HepG2 (cell line): ENCODE data around the gene PPP2R2C. TPM values are rescaled to one million over a fixed set of nuclear protein-coding genes. Genes with fewer than 3 reads are reported as not detected.
A peak's percentile ranks its signal among the peaks of the same experiment; 100 is the strongest.

ENCODE experiments used
- ATAC-seq: fragments of 200-7000 bp; cut with Tn5 transposase; 3 replicates; pipeline ENCODE4 v1.9.1; 2020; ENCODE audit warnings: mild to moderate bottlenecking, moderate library complexity
- BruUV-seq: library from RNA; stranded (reverse); fragments of 400-500 nt; replicated peaks from 2 replicates; lab custom pipeline; 2021; lab: Mats Ljungman, UMichigan
- CTCF ChIA-PET: fragments of 300-600 bp; formaldehyde crosslinking; extraction: SDS; loops from one replicate; lab custom pipeline; 2021; ENCODE audit warnings: low total read pairs, inconsistent platforms, low intra/inter-chr PET ratio; lab: Yijun Ruan, JAX
- POLR2A ChIA-PET: fragments of 350-600 bp; sonication (Branson Sonifier 250); formaldehyde crosslinking; loops from one replicate; lab custom pipeline; 2020; ENCODE audit warnings: antibody characterized with exemption, inconsistent platforms; lab: Yijun Ruan, JAX
- DNase-seq: peaks from one replicate; pipeline ENCODE4 v3.0.0-alpha.2; 2015; ENCODE audit warnings: low spot score
- FAIRE-seq: peaks from 3 replicates; lab custom pipeline; 2011; peaks lifted over from hg19 to GRCh38; lab: Jason Lieb, UNC
- H2AFZ ChIP-seq: one replicate; pipeline ENCODE4 v1.6.1; 2011; ENCODE audit warnings: low read length, inconsistent platforms
- H3K27ac ChIP-seq: fragments of 300-600 bp; 3 replicates; pipeline ENCODE4 v1.8.0; 2011; ENCODE audit warnings: mixed run types, mild to moderate bottlenecking, mixed read lengths, low read length, inconsistent platforms; ENCODE audit not compliant: insufficient read depth; ENCODE audit errors: extremely low read length
- H3K27me3 ChIP-seq, 2 experiments: fragments of 200-600 bp in 1 of 2; 2 replicates in 1 of 2; 3 replicates in 1 of 2; pipeline versions ENCODE4 v1.6.0 to v1.8.0; 2011; ENCODE audit warnings: low read length in 2 of 2, mild to moderate bottlenecking in 2 of 2, moderate library complexity in 2 of 2, inconsistent platforms in 1 of 2; ENCODE audit not compliant: insufficient read depth in 2 of 2, control insufficient read depth in 1 of 2
- H3K36me3 ChIP-seq, 2 experiments: fragments of 200-600 bp in 1 of 2; replicated peaks in 1 of 2; 2 replicates in 1 of 2; 3 replicates in 1 of 2; pipeline versions ENCODE4 v1.5.1 to v1.8.0; 2011; ENCODE audit warnings: low read length in 2 of 2, inconsistent platforms in 1 of 2; ENCODE audit not compliant: insufficient read depth in 2 of 2, control insufficient read depth in 1 of 2
- H3K4me1 ChIP-seq: 2 replicates; pipeline ENCODE4 v1.5.1; 2012; ENCODE audit warnings: low read length, inconsistent platforms; ENCODE audit not compliant: insufficient read depth
- H3K4me2 ChIP-seq: 2 replicates; pipeline ENCODE4 v1.6.0; 2011; ENCODE audit warnings: low read depth, low read length, inconsistent platforms
- H3K4me3 ChIP-seq, 3 experiments: fragments of 200-600 bp in 1 of 3; sonication (generic), shearing (Covaris generic) in 1 of 3; replicated peaks in 1 of 3; 2 replicates each; pipeline ENCODE4 v1.5.1; 2011 to 2016; ENCODE audit warnings: low read length in 3 of 3, inconsistent platforms in 2 of 3, low read depth in 2 of 3, mild to moderate bottlenecking in 2 of 3, control low read depth in 1 of 3, mixed read lengths in 1 of 3; ENCODE audit not compliant: insufficient read depth in 1 of 3
- H3K79me2 ChIP-seq: one replicate; pipeline ENCODE4 v1.6.1; 2011; ENCODE audit warnings: low read length, inconsistent platforms; ENCODE audit not compliant: insufficient read depth
- H3K9ac ChIP-seq: 2 replicates; pipeline ENCODE4 v1.6.0; 2011; ENCODE audit warnings: mild to moderate bottlenecking, low read depth, low read length, inconsistent platforms; ENCODE audit not compliant: insufficient read depth
- H3K9me3 ChIP-seq: 2 replicates; pipeline ENCODE4 v1.5.1; 2012; ENCODE audit warnings: mild to moderate bottlenecking, low read length
- H4K20me1 ChIP-seq: 2 replicates; pipeline ENCODE4 v1.6.0; 2011; ENCODE audit warnings: inconsistent platforms, mild to moderate bottlenecking, low read length, moderate library complexity; ENCODE audit not compliant: insufficient read depth
- SOX13 ChIP-seq, 3 experiments: fragments of 450-650 bp in 1 of 3; sonication (generic) in 1 of 3; formaldehyde crosslinking in 1 of 3; IDR thresholded peaks in 2 of 3; conservative IDR thresholded peaks in 1 of 3; 2 replicates each; pipeline versions ENCODE4 v1.5.0 to v1.6.1; 2016 to 2020; ENCODE audit warnings: antibody characterized with exemption in 1 of 3, mild to moderate bottlenecking in 1 of 3, missing compliant biosample characterization in 1 of 3, missing genetic modification reagents in 1 of 3, moderate library complexity in 1 of 3
- SOX5 ChIP-seq: IDR thresholded peaks from 2 replicates; pipeline ENCODE4 v1.6.1; 2016; ENCODE audit warnings: borderline replicate concordance
- ZNF280D ChIP-seq: sonication (generic); formaldehyde crosslinking; IDR thresholded peaks from 2 replicates; pipeline ENCODE4 v1.5.1; 2020; ENCODE audit warnings: mild to moderate bottlenecking, missing genetic modification reagents
- WGBS: methylation state at CpG from one replicate; pipeline ENCODE4 v1.1.6; 2017; ENCODE audit warnings: low lambda C conversion rate; 5-methylcytosine and 5-hydroxymethylcytosine counted together
- in situ Hi-C: cut with HindIII; loops from 2 replicates; pipeline ENCODE4 v1.10.0; 2017; ENCODE audit warnings: low pct_unique_long_range_greater_than_20kb; ENCODE audit not compliant: extremely low pct_ligation_motif_present
- intact Hi-C: fragments of 100-400 bp; cut with micrococcal nuclease; formaldehyde crosslinking; loops from one replicate; pipeline ENCODE4 v1.10.0; 2022; ENCODE audit not compliant: unreplicated experiment
- polyA plus RNA-seq, 8 experiments: library from polyadenylated mRNA; depleted of rRNA in 3 of 8; stranded (reverse) in 7 of 8; unstranded in 1 of 8; fragments of >200 nt; fragmentation: Illumina TruSeq in 4 of 8; extraction: Trizol in 4 of 8; gene quantifications; 2 replicates each; pipeline versions ENCODE4 v1.2.1 to v1.2.3, GENCODE V29; 2011 to 2016; ENCODE audit warnings: low read depth in 4 of 8, missing spikeins in 1 of 8, mixed read lengths in 1 of 8; ENCODE audit not compliant: insufficient read depth in 1 of 8
- total RNA-seq, 5 experiments: library from RNA; depleted of rRNA; stranded (reverse); fragments of >200 nt; fragmentation: Illumina TruSeq; extraction: Trizol; gene quantifications; 2 replicates each; pipeline ENCODE4 v1.2.3, GENCODE V29; 2016; ENCODE audit warnings: low read depth in 1 of 5

Gene PPP2R2C
- total and polyA plus RNA-seq, 2 of the 13 experiments (the other 11 are each of a cell fraction or from before 2014, with no cell fraction given), result 0.60 to 8.6 TPM

GRCh38 chr4:6273661-6273990, 198.8 kb downstream of the PPP2R2C start:
- peak overlapping the region; percentile 75 for H3K4me2 ChIP-seq
- no peak overlapping the region for H2AFZ ChIP-seq
- in situ Hi-C loops (no loop called here), intact Hi-C loops (no loop called here)
- ChIA-PET POLR2A (interaction anchor here (1.2 to 5.0 kb wide), 2 partner anchors 35 to 49 kb away, joined by 3 to 41 read pairs; no protein-coding TSS in a partner anchor), CTCF (no interaction called here)
- ATAC-seq, result no peak
- H3K36me3 ChIP-seq, result peaks cover 3 to 7% of the 10 kb centered on the region in 2 experiments; a peak in 2 of 5 replicates
- H3K9me3 ChIP-seq, result no peaks in the 10 kb centered on the region
- BruUV-seq, result no TSS peak
- H3K27ac ChIP-seq, result peak overlapping the region; percentile 71
- peak; percentile 53 for DNase-seq
- H3K4me3 ChIP-seq, result peak overlapping the region; percentile 14 to 48 (median 16); a peak in 4 of 6 replicates
- FAIRE-seq, result peak; percentile 37
- H3K9ac ChIP-seq, result peak overlapping the region; percentile 63; the same call in 1 of the 2 replicates
- WGBS, result 14% methylated on average over 1 of the region's 1 CpG
- no peaks in the 10 kb centered on the region for H4K20me1 ChIP-seq
- H3K79me2 ChIP-seq, result peaks cover 66% of the 10 kb centered on the region
- TF ChIP-seq SOX13 (IDR thresholded peaks at IDR 0.05) (no peak), SOX13 (CRISPR knock-in tag; conservative IDR thresholded peaks at IDR 0.05 in 1 of 2, IDR thresholded peaks at IDR 0.05 in 1 of 2) (peak in 1 of 2 experiments; percentile 48; a peak in 1 of 4 replicates), SOX5 (CRISPR knock-in tag) (peak; percentile 26; the same call in 1 of the 2 replicates), ZNF280D (CRISPR knock-in tag) (no peak)
- no peaks in the 10 kb centered on the region for H3K27me3 ChIP-seq
- H3K4me1 ChIP-seq, result peaks cover 89% of the 10 kb centered on the region
